Hippocampal formation (tissue), 2 donors: ENCODE measurements around the gene C19orf73.
"Not testable (repeated sequence)": the region's sequence is repeated elsewhere in the genome, so short reads cannot be mapped to it uniquely, and the experiment has no call there.

ENCODE experiments used
- DNase-seq, 2 donors: peaks; one replicate each; lab custom pipeline; 2025; lab: John Stamatoyannopoulos, UW

The C19orf73 gene

DNA sequence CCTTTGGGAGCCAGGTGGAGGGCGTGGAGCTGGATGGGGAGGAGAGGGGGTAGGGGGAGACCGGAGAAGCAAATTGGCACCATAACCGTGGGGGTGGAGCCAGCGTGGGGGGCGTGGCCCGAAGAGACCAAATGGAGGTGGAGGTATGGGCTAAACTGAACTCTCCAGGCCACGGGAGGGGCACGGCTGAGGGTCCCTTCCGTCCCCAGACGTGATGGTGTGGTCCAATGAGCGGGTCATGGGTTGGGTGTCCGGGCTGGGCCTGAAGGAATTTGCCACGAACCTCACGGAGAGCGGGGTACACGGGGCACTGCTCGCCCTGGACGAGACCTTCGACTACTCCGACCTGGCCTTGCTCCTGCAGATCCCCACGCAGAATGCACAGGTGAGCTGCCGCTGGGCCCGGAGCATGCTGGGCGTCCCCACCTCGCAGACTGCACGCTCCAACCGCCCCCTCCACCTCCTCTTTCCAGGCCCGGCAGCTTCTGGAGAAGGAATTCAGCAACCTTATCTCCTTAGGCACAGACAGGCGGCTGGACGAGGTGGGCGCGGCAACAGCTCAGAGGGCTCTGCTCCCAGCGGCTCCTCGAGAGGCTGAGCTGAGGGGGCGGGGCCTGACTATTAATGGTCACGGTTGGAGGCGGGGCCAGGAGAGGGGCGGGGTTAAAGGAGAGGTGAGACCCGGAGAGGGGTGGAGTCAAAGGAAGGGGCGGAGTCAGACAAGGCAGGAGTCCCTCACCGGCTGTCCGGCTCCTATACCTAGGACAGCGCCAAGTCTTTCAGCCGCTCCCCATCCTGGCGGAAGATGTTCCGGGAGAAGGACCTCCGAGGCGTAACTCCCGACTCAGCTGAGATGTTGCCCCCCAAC, 30.1 kb upstream of the C19orf73 start:
- DNase-seq = peak; percentile 63 to 77

DNA sequence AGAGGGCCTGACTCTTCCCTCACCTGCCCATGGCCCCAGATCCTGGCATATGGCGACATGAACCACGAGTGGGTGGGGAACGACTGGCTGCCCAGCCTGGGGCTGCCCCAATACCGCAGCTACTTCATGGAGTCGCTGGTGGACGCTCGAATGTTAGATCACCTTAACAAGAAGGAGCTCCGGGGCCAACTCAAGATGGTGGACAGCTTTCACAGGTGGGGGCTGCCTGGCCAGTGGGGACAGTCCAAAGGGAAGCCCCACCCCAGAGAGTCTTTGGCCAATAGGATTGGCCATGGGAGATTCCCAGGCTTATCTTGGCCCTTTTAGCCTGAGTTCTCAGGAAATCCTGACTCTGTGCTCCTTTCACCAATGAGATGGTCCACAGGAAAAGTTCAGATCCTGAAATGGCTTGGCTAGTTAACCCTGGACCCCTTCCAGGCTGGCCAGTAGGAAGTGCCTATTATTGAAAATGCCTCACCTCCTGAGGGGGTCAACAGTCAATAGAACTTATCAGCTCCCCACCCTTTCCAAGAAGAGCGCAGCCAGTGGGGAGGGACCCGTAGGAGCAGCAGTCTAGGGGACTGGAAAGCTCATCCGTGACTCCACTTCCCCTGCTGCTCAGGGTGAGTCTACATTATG, 29.2 kb upstream of the C19orf73 start:
- DNase-seq = no peak

DNA sequence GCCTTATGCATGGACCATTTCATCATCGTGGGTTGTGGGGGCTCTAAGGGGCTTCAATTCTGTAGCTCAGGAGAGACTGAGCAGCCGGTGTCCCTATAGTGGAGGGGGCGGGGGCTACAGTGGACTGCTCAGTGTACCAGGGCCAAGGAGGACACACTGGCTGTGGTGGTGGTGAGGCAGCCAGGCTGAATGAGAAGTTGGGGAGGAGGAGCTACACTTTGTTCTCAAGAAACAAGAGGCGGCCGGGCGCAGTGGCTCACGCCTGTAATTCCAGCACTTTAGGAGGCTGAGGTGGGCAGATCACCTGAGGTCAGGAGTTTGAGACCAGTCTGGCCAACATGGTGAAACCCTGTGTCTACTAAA, 27.4 kb upstream of the C19orf73 start:
- not testable (repeated sequence) for DNase-seq

DNA sequence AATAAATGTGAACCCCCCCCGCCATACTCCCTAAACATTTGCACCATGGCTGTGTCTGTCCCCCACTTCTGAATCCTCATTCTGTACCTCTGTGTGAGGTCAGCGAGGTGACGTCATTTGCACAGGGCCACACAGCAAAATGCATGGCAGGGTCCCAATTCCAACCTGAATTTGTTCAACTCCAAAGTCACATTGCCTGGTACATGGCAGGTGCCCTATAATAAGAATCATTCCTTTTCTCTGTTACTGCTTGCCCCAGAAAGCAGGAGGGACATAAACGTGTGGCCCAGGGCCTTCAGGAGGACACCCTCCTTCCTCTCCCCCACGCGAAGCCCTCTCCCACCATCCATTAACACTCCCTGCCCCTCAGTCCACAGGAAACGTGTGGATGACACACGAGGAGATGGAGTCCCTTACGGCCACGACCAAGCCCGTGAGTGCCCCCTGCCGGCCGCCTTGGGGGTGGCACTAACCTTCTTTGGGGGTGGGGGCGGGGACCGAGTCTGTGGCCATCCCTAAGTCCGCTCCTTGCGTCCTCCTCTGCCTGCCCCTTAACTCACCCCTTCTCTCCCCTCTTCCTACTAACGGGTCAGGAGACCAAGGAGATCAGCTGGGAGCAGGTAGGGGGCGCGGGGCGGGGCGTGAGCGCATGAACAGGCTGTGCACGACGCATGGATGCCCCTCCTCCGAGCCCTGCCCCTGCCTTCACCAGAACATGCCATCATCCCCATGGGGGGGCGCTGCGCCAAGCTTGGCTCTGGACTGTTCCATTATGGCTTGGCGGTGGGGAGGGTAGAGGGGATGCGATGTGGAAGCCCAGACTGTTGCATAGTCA, 26.8 kb upstream of the C19orf73 start:
- DNase-seq = peak; percentile 19 to 73

DNA sequence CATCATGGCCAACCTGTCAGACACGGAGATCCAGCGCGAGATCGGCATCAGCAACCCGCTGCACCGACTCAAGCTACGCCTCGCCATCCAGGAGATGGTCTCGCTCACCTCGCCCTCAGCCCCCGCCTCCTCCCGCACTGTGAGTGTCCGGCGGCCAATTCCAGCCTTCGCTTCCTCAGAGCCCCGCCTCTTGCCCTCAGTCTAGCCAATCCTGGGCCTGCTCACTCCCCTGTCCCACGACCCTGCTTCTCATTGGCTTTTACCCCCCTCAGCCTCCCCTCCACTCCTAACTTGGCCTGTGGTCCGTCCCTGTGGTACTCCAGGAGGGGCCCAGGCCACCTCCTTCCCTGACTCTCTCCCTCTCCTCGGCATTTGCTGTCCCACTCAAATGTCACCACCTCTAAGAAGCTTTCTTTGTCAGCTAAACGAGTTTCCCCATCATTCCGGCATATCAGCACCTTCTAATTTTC, 24.0 kb upstream of the C19orf73 start:
- DNase-seq = peak; percentile 67 to 82

DNA sequence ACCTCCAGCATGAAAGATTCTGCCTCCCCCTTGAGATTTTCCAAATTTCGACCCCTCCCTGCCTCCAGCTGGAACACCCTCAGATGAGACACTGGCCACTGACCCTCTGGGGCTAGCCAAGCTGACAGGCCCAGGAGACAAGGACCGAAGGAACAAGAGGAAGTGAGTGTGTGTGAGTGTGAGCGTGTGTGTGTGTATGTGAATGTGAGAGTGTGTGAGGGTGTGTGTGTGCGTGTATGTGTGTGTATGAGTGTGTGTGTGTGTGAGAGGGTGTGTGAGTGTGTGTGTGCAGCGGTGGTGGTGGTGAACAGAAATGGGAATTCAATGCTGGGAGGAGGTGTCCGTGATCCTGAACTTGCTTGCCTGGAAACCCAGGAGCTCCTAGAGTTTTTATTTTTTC, 22.4 kb upstream of the C19orf73 start:
- DNase-seq = no peak

DNA sequence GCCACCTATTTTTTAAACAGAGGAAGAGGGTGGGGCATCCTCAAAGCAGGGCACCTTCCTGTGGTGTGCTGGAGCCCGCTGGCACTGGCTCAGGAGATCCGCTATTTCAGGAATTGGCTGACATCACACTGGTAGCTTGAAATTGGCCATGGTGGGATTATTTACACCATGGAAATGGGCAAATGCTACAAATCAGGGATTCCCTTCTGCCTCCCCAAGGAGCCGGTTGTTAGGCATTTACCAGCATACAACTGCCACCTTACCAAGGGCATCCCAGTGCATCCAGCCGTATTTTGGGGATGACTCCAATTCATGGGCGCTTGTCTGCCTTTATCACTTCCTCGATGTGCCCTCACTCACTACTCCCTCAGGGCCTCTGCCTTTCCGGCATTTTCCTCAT, 22.0 kb upstream of the C19orf73 start:
- DNase-seq = no peak

DNA sequence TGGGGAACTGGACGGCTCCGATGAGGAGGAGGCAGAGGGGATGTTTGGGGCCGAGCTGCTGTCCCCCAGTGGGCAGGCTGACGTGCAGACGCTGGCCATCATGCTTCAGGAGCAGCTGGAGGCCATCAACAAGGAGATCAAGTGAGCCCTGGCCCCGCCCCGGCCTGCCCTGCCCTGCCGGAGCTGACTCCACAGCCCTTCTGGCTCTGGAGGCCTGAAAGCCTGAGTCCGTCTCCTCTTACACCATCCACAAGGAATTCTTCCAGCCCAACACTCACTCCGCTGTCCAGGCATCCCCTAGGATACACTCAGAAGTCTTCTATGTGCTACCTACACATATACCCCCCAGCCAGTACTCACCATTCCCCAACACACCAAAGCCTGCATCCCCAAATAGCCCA, 17.8 kb upstream of the C19orf73 start:
- no peak for DNase-seq

DNA sequence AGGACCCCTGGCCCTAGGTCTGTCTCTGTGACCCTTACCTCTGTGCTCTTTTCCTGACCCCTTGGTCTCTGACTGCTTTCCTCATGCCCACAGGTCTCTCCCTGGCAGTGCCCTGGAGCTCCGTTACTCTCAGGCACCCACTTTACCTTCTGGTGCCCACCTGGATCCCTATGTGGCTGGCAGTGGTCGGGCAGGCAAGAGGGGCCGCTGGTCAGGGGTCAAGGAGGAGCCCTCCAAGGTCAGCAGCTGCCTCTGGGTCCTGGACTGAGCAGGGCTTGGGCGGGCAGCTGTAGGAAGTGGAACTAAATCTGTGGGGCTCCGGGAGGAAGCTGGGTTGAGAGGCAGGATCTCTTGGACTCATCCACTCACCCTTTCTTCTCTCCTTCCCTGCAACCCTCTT, 16.7 kb upstream of the C19orf73 start:
- DNase-seq = no peak

DNA sequence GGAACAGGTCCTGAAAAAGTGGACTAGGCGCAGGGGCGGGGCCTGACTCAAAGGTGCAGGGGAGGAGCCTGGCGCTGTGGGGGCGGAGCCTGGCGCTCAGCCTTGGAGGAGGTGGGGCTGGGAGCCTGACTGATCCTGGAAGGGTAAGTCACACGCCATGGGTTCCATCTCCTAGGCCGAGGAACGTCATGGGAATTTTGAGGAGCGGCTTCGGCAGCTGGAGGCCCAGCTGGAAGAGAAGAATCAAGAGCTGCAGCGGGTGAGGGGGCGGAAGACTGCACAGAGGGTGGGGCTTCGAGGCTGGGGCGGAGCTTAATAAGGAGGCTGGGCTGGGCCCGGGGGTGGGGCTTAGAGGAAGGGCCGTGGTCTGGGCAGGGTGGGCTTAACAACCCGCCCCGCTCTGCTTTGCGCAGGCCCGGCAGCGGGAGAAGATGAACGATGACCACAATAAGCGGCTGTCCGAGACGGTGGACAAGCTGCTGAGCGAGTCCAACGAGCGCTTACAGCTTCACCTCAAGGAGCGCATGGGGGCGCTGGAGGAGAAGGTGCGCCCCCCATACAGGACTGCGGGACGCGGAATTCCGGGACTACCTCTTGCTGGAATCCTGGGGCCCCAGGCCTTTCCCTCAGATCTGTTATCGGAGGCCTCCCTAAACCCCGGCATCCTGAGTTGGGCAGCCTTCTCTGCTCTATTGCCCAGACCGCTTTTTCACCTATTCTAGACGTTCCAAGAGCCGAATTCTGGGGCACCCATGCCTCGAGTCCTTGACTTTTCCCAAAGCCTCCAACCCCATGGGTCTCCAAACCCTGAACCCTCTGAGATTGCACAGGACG, 14.9 kb upstream of the C19orf73 start:
- no peak for DNase-seq

DNA sequence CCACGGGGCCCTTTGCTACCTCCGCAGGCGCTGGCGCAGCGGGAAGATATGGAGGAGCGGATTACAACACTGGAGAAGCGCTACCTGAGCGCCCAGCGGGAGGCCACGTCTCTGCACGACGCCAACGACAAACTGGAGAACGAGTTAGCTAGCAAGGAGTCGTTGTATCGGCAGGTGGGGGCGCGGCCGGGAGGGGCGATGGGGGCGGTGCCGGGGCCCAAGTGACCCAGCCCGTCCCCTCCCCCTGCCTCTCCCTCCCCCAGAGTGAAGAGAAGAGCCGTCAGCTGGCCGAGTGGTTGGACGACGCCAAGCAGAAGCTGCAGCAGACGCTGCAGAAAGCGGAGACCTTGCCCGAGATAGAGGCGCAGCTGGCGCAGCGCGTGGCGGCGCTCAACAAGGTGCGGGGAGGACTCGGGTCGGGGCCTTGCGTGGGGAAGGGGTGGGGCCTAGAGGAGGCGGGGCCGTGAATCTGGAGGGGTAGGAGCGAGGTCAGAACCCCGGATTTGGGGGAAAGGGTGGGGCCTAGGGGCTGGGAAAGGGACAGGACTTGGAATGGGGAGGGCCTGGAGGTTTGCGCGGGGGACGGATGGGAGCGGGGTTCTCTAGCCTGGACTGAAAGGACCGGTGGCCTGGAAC, 14.1 kb upstream of the C19orf73 start:
- DNase-seq = no peak

DNA sequence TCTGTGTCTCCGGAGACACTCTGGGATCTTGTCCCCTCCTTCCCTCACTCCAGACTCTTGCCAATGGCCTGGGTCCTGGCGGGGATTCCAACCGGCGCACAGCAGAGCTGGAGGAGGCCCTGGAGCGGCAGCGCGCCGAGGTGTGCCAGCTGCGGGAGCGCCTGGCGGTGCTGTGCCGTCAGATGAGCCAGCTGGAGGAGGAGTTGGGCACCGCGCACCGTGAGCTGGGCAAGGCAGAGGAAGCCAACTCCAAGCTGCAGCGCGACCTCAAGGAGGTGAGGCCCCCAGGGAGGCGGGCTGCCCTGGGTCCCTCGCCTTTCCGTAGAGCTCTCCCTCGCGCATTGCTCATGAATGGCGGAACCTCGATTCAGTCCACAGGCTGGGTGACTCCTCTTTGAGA, 11.4 kb upstream of the C19orf73 start:
- no peak for DNase-seq

DNA sequence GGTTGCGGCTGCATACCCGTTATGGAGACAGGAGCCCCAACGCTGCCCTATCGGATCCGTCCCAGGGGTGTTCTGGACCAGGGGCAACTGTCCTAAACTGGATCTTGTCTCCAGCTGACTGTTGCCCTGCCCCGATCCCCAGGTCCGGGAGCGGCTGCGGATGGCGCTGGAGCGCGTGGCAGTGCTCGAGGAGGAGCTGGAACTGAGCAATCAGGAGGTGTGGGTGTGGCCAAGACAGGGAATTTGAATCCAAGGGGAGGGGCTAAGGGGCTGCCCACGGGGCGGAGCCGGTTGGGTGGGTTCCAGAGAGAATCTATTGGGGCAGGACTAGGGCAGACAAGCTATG, 10.3 kb upstream of the C19orf73 start:
- DNase-seq = no peak

DNA sequence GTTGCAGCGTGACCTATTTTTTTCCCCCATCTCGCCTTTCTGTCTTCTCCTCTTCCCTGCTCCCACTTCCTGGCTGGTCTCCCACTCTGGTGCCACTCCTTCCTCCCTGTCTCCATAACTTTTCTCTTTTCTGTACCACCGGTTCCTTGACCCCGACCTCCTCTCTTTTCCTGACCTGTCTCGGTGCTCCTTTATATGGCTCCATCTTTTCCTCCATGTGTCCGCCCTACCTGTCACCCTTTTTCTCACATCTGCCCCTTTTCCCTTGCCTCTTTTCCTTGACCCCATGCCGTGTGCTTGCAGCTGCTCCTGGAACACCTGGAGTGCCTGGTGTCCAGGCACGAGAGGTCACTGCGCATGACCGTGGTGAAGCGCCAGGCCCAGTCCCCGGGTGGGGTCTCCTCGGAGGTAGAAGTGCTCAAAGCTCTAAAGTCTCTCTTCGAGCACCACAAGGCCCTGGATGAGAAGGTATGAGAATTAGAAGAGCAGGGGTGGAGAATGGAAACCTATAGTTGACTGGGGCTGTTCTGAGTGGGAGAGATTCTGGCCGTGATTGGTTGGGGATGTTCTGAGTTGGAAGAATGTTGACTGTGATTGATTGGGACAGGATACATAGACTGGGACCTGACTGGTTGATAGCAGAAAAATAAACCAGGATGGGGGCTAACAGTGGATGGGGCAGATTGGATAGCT, 9.7 kb upstream of the C19orf73 start:
- no peak for DNase-seq

DNA sequence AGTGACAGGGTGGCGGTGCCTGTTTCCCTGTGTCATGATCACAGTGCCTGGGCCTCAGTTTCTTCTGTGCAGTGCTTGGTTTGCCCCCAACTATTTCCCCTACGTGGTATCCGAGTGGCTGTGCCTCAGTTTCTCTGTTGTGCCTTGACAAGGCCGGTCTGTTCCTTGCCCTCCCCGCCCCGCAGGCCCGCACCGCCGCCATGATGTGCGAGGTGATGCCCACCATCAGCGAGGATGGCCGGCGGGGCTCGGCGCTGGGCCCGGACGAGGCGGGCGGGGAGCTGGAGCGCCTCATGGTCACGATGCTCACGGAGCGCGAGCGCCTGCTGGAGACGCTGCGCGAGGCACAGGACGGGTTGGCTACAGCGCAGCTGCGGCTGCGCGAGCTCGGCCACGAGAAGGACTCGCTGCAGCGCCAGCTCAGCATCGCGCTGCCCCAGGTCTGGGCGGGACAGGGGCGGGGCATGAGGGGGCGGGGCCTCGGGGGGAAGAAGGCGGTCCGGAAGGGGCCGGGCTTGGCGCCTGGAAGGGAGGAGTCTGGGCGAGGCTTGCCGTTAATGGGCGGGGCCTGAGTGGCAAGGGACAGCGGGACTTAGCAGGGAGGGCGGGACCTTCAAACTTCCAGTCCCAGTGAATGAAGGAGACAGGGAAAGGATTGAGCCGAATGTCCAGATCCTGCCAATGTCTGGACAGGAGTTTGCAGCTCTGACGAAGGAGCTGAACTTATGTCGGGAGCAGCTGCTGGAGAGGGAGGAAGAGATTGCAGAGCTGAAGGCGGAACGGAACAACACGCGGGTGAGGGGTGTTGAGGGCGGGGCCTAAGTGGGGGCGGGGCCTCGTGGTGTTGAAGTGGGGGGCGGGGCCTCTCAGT, 9.0 kb upstream of the C19orf73 start:
- peak; percentile 92 to 97 for DNase-seq

DNA sequence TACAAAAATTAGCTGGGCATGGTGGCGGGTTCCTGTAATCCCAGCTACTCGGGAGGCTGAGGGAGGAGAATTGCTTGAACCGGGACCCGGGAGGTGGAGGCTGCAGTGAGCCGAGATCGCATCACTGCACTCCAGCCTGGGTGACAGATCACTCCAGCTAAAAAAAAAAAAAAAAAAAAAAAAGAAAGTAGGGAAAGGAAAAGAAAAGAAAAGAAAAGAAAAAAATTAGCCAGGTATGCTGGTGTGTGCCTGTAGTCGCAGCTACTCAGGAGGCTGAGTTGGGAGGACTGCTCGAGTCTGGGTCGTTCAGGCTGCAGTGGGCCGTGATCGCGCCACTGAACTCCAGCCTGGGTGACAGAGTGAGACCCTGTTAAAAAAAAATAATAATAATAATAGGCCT, 8.3 kb upstream of the C19orf73 start:
- not testable (repeated sequence) for DNase-seq

DNA sequence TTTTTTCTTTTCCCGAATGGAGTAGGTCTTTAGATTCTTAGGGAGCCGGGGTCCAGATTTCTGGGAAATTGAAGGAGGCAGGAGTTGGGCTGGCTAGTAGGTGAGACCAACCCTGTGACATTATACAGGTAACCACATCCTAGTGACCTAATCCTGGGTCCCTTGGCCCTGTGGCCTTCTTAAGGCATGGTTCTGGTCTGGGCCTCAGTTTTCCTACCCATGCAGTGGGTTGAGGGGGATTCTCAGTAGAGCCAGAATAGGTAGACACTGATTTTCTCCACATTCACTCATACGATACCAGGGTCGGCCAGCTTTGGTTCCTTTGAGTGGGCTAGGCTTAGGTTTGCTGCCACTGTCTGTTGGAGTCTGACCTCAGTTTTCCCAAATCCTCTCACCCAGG, 7.6 kb upstream of the C19orf73 start:
- no peak for DNase-seq

DNA sequence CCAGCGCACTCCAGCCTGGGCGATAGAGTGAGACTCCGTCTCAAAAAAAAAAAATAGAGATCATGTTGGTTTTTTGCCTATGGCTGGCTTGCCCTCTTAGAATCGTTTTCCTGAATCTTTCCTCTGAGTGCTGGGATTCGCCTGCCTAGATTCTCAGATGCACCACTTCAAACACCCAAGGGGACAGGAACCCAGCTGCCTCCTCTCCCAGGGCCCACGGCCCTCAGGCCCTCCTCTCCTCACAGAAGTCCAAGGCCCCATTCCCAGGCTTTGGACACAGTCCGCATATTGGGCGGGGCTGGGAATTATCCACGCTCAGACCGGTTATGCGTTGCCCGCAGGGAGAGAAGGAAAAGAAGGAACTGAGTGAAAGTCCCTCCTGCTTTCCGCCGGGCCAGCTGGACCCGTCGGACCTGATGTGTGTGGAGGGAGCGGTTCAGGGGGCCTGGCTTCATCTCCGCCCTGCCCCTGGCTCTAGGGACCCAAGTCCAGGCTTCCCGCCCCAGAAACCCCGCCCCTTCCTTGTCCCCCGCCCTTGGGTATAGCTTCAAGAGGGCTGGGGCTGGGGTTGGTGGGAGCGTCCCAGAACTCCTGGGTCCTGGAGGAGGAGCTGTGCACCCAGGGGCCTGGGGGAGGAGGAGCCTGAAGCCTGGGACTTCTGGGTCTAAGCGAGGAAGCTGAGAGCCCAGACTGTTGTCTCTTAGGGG, 6.2 kb upstream of the C19orf73 start:
- no peak for DNase-seq

DNA sequence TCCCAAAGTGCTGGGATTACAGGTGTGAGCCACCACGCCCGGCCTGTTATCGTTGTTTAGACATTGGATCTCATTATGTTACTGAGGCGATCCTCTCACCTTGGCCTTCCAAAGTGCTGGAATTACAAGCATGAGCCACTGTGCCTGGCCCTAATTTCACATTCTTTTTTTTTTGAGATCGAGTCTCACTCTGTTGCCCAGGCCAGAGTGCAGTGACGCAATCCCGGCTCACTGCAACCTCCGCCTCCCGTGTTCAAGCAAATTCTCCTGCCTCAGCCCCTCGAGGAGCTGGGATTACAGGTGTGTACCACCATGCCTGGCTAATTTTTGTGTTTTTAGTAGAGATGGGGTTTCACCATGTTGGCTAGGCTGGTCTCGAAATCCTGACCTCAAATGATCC, 4.3 kb upstream of the C19orf73 start:
- DNase-seq = not testable (repeated sequence)
